ENCODE measurements around the gene SCP2.

DNA sequence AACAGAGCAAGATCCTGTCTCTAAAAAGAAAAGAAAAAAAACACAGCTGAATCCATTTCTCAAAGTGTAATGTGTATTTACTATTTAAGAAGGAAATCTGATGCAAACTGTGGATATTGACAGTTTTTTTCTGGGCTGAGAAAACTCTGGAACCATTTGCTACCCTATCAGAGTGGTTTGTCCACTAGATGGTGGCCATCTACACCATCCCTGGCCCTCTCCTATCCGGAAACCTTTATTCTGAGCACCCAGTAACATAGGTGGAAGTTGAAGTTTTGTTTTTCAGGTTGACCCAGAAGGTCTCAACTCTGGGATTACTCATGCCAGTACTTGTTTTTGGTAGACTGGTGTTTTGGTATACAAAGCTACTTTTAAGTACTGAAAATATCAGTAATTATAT lies 25.7 kb upstream of the SCP2 start:
- TF ChIP-seq, protein P1, sequence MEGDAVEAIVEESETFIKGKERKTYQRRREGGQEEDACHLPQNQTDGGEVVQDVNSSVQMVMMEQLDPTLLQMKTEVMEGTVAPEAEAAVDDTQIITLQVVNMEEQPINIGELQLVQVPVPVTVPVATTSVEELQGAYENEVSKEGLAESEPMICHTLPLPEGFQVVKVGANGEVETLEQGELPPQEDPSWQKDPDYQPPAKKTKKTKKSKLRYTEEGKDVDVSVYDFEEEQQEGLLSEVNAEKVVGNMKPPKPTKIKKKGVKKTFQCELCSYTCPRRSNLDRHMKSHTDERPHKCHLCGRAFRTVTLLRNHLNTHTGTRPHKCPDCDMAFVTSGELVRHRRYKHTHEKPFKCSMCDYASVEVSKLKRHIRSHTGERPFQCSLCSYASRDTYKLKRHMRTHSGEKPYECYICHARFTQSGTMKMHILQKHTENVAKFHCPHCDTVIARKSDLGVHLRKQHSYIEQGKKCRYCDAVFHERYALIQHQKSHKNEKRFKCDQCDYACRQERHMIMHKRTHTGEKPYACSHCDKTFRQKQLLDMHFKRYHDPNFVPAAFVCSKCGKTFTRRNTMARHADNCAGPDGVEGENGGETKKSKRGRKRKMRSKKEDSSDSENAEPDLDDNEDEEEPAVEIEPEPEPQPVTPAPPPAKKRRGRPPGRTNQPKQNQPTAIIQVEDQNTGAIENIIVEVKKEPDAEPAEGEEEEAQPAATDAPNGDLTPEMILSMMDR (conservative IDR thresholded peaks at IDR 0.05; ENCODE audit: low read depth, low read length), result no peak
- no peak for TF ChIP-seq EZH2 (IDR thresholded peaks at IDR 0.05; ENCODE audit: borderline replicate concordance, low read depth, low read length, poor library complexity, severe bottlenecking)

Measured in A673 (cell line).